H1 (cell line): ENCODE results near the gene GALNT18. TPM values are rescaled to one million over a fixed set of nuclear protein-coding genes. Genes with fewer than 3 reads are reported as not detected.

Experiments used
- CTCF ChIA-PET: fragments of 300-600 bp; sonication (Branson Sonifier 250); formaldehyde crosslinking; loops from one replicate; lab custom pipeline; 2021; ENCODE audit not compliant: partially characterized antibody; lab: Charles Lee
- POLR2A ChIA-PET: fragments of 300-600 bp; sonication (Branson Sonifier 250); formaldehyde crosslinking; loops from one replicate; lab custom pipeline; 2021; ENCODE audit warnings: inconsistent platforms; ENCODE audit not compliant: partially characterized antibody; lab: Charles Lee
- DNase-seq, 2 experiments: peaks; one replicate each; pipeline versions ENCODE4 v3.0.0 to v3.0.0-alpha.2; 2010 to 2022; ENCODE audit warnings: low spot score in 2 of 2, low read depth in 1 of 2, mixed read lengths in 1 of 2
- FAIRE-seq: peaks from 2 replicates; lab custom pipeline; 2011; peaks lifted over from hg19 to GRCh38; lab: Jason Lieb, UNC
- H2AFZ ChIP-seq: 2 replicates; pipeline ENCODE4 v1.8.1; 2012; ENCODE audit warnings: low read length, inconsistent platforms
- H2AK5ac ChIP-seq: 2 replicates; pipeline ENCODE4 v1.6.1; 2013; ENCODE audit warnings: low read depth, low read length
- H2BK120ac ChIP-seq: replicated peaks from 2 replicates; pipeline ENCODE3; 2013; ENCODE audit warnings: low read depth, low read length, inconsistent platforms
- H2BK12ac ChIP-seq: 2 replicates; pipeline ENCODE4 v1.6.1; 2013; ENCODE audit warnings: low read depth, low read length
- H2BK15ac ChIP-seq: 2 replicates; pipeline ENCODE4 v1.6.1; 2013; ENCODE audit warnings: low read length
- H2BK20ac ChIP-seq: 2 replicates; pipeline ENCODE4 v1.6.1; 2013; ENCODE audit warnings: low read length
- H2BK5ac ChIP-seq: 2 replicates; pipeline ENCODE4 v1.6.1; 2013; ENCODE audit warnings: low read depth, low read length
- H3K14ac ChIP-seq: 2 replicates; pipeline ENCODE4 v1.6.1; 2013; ENCODE audit warnings: inconsistent platforms; ENCODE audit not compliant: insufficient read length
- H3K18ac ChIP-seq: 2 replicates; pipeline ENCODE4 v1.6.1; 2013; ENCODE audit warnings: low read length; ENCODE audit errors: extremely low read depth
- H3K23ac ChIP-seq: 2 replicates; pipeline ENCODE4 v1.6.1; 2013; ENCODE audit warnings: inconsistent platforms; ENCODE audit not compliant: insufficient read length
- H3K23me2 ChIP-seq: 2 replicates; pipeline ENCODE4 v1.6.1; 2013; ENCODE audit warnings: low read depth, low read length
- H3K27ac ChIP-seq: 2 replicates; pipeline ENCODE4 v1.6.1; 2011; ENCODE audit warnings: low read depth, low read length, inconsistent platforms
- H3K27me3 ChIP-seq, 4 experiments: replicated peaks in 1 of 4; 1 replicate in 1 of 4; 2 replicates in 3 of 4; pipeline versions ENCODE4 v1.6.1 to v1.8.1; 2011 to 2013; ENCODE audit warnings: low read length in 3 of 4, mild to moderate bottlenecking in 3 of 4, inconsistent platforms in 2 of 4, mixed read lengths in 2 of 4, moderate library complexity in 1 of 4; ENCODE audit not compliant: control insufficient read depth in 3 of 4, insufficient read depth in 3 of 4; ENCODE audit errors: extremely low read depth in 1 of 4
- H3K36me3 ChIP-seq, 4 experiments: 2 replicates each; pipeline versions ENCODE4 v1.6.1 to v1.8.1; 2011 to 2013; ENCODE audit warnings: mild to moderate bottlenecking in 4 of 4, low read length in 3 of 4, moderate library complexity in 2 of 4, control low read depth in 1 of 4, inconsistent platforms in 1 of 4; ENCODE audit not compliant: insufficient read depth in 4 of 4, control insufficient read depth in 2 of 4
- H3K4ac ChIP-seq: replicated peaks from 2 replicates; pipeline ENCODE3; 2013; ENCODE audit warnings: low read length, low read depth, mixed read lengths, inconsistent platforms; ENCODE audit not compliant: insufficient read length
- H3K4me1 ChIP-seq, 4 experiments: replicated peaks in 1 of 4; 1 replicate in 1 of 4; 2 replicates in 3 of 4; pipeline versions ENCODE4 v1.6.1 to v1.8.1; 2011 to 2013; ENCODE audit warnings: low read length in 3 of 4, inconsistent platforms in 2 of 4, mixed read lengths in 1 of 4; ENCODE audit not compliant: insufficient read depth in 4 of 4, control insufficient read depth in 3 of 4
- H3K4me2 ChIP-seq, 2 experiments: 2 replicates each; pipeline versions ENCODE4 v1.6.1 to v1.8.1; 2011 to 2013; ENCODE audit warnings: low read depth in 2 of 2, low read length in 2 of 2, control low read depth in 1 of 2, inconsistent platforms in 1 of 2, mild to moderate bottlenecking in 1 of 2; ENCODE audit not compliant: insufficient read depth in 1 of 2
- H3K4me3 ChIP-seq, 4 experiments: fragments of 200-600, 300-600 bp in 1 of 4; sonication (generic), shearing (Covaris generic), sonication (Bioruptor Twin) in 1 of 4; 2 replicates each; pipeline versions ENCODE4 v1.5.1 to v1.8.1; 2011 to 2016; ENCODE audit warnings: low read length in 4 of 4, low read depth in 3 of 4, control low read depth in 2 of 4, inconsistent platforms in 2 of 4, mild to moderate bottlenecking in 2 of 4, mixed read lengths in 1 of 4, moderate library complexity in 1 of 4; ENCODE audit not compliant: insufficient read depth in 2 of 4; ENCODE audit errors: extremely low read depth in 1 of 4
- H3K56ac ChIP-seq: replicated peaks from 2 replicates; pipeline ENCODE3; 2013; ENCODE audit warnings: low read depth, mild to moderate bottlenecking, mixed read lengths, low read length, inconsistent platforms; ENCODE audit not compliant: insufficient read length
- H3K79me1 ChIP-seq: 2 replicates; pipeline ENCODE4 v1.6.1; 2013; ENCODE audit warnings: low read depth, low read length, control low read depth
- H3K79me2 ChIP-seq, 2 experiments: 2 replicates each; pipeline versions ENCODE4 v1.6.1 to v1.8.1; 2012 to 2013; ENCODE audit warnings: low read length in 2 of 2, mild to moderate bottlenecking in 2 of 2, inconsistent platforms in 1 of 2; ENCODE audit not compliant: insufficient read depth in 2 of 2, control insufficient read depth in 1 of 2
- H3K9ac ChIP-seq, 4 experiments: replicated peaks in 1 of 4; 1 replicate in 1 of 4; 2 replicates in 3 of 4; pipeline versions ENCODE4 v1.6.1 to v1.8.1; 2011 to 2013; ENCODE audit warnings: low read depth in 3 of 4, low read length in 3 of 4, control low read depth in 2 of 4, mild to moderate bottlenecking in 2 of 4, moderate library complexity in 2 of 4, inconsistent platforms in 1 of 4; ENCODE audit errors: extremely low read depth in 1 of 4
- H3K9me3 ChIP-seq, 2 experiments: 2 replicates each; pipeline versions ENCODE4 v1.6.1 to v1.8.1; 2012 to 2013; ENCODE audit warnings: mild to moderate bottlenecking in 2 of 2, moderate library complexity in 2 of 2, control low read depth in 1 of 2, inconsistent platforms in 1 of 2, low read depth in 1 of 2, low read length in 1 of 2, mixed read lengths in 1 of 2; ENCODE audit not compliant: insufficient read depth in 2 of 2
- H4K20me1 ChIP-seq, 2 experiments: replicated peaks in 1 of 2; 2 replicates each; pipeline versions ENCODE3 to v1.8.1; 2011 to 2013; ENCODE audit warnings: inconsistent platforms in 2 of 2, low read length in 2 of 2, mild to moderate bottlenecking in 1 of 2; ENCODE audit not compliant: insufficient read depth in 2 of 2, control insufficient read depth in 1 of 2
- H4K5ac ChIP-seq: 2 replicates; pipeline ENCODE4 v1.6.1; 2013; ENCODE audit warnings: low read length, low read depth, mixed read lengths, inconsistent platforms; ENCODE audit not compliant: insufficient read length
- H4K8ac ChIP-seq: 2 replicates; pipeline ENCODE4 v1.8.0; 2013; ENCODE audit warnings: mild to moderate bottlenecking, moderate library complexity, low read length, inconsistent platforms; ENCODE audit not compliant: insufficient read depth; ENCODE audit errors: extremely low read depth
- H4K91ac ChIP-seq: replicated peaks from 2 replicates; pipeline ENCODE3; 2013; ENCODE audit warnings: low read length, mixed read lengths, inconsistent platforms; ENCODE audit not compliant: insufficient read length
- FOSL1 ChIP-seq: IDR thresholded peaks from 2 replicates; pipeline ENCODE4 v1.6.1; 2011; ENCODE audit warnings: mild to moderate bottlenecking, low read depth, low read length, moderate library complexity; ENCODE audit not compliant: insufficient read depth
- GTF2F1 ChIP-seq: IDR thresholded peaks from 2 replicates; pipeline ENCODE4 v1.6.1; 2012; ENCODE audit warnings: low read depth, low read length, improper control_type of control experiment, borderline replicate concordance
- HDAC6 ChIP-seq: IDR thresholded peaks from one replicate; pipeline ENCODE4 v1.7.1; 2012; ENCODE audit warnings: low read depth, mild to moderate bottlenecking, inconsistent platforms, low read length, moderate library complexity
- POLR2AphosphoS5 ChIP-seq: IDR thresholded peaks from 2 replicates; pipeline ENCODE4 v1.6.1; 2011; ENCODE audit warnings: low read depth, low read length
- SUZ12 ChIP-seq: fragments of 200-600 bp; sonication (generic); IDR thresholded peaks from 2 replicates; pipeline ENCODE4 v1.6.1; 2012; ENCODE audit warnings: mild to moderate bottlenecking, inconsistent platforms, low read length, moderate library complexity, mixed read lengths
- WGBS, 2 experiments: shearing (Covaris generic) in 1 of 2; methylation state at CpG; one replicate each; pipeline versions ENCODE4 v1.1.6 to v1.1.7; 2013 to 2015; ENCODE audit warnings: low lambda C conversion rate in 2 of 2, mixed read lengths in 2 of 2, inconsistent platforms in 1 of 2, low coverage in 1 of 2, missing lambda C conversion rate in 1 of 2; ENCODE audit not compliant: insufficient replicate concordance in 2 of 2, insufficient coverage in 1 of 2, insufficient read length in 1 of 2; ENCODE audit errors: extremely low coverage in 1 of 2, missing lambda C conversion rate in 1 of 2; 5-methylcytosine and 5-hydroxymethylcytosine counted together
- polyA plus RNA-seq, 7 experiments: library from polyadenylated mRNA; depleted of rRNA in 3 of 7; stranded (reverse) in 5 of 7; unstranded in 2 of 7; fragments of >200 nt in 5 of 7; fragments of 200-250 nt in 2 of 7; gene quantifications; 1 replicate in 5 of 7; 2 replicates in 1 of 7; 4 replicates in 1 of 7; pipeline versions ENCODE4 v1.2.1 to v1.2.3, GENCODE V29; 2011 to 2013; ENCODE audit warnings: missing spikeins in 2 of 7, mixed read lengths in 2 of 7
- total RNA-seq: library from RNA; stranded (reverse); fragmentation: NEBNext Ultra II Directional; extraction: Animal tissue kit (Norgen Biotek cat#: 25700); gene quantifications from 2 replicates; pipeline ENCODE4 v1.2.1, GENCODE V29; 2021
- TF ChIP-seq, protein P1 (sequence below): IDR thresholded peaks from 2 replicates; pipeline ENCODE4 v1.6.1; 2012; ENCODE audit warnings: inconsistent platforms

The GALNT18 gene
- total and polyA plus RNA-seq, 2 of the 8 experiments (the other 6 are each of a cell fraction or from before 2014, with no cell fraction given), result 6.0 to 9.4 TPM

DNA sequence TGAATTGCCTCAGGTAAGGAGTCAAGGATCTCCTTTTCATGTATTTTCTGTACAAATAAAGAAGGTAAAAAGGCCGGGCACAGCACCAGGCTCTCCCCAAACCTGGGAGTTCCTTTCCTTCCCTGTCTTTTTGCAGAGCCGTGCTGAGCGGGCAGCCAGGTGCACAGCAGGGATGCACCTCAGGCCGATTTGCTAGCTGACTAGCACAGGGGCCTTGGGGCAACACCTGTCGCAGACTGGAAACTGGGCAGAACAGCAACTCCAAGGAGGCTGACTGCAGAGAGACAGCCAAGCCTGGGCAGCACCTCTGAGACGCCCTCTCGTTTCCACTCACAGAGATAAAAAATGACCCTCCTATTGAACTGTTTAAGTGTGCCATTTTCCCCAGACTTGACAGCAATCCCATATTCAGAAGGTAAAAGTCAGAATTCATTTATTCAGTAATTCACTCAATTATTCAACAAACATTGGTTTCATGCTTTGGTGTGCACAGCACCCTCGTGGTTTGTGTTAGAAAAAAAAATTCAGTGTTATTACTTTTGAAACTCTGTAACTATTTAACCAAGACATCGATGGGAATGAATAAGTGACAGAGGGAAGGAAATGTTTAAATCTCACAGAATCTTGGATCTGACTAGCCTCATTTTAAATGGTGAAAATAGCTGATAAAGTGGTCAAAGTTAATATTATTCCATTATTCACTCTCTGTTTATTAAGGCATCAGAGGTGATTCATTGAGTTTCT lies 120.9 kb downstream of the GALNT18 start:
- ChIA-PET CTCF (interaction anchor here (1.2 kb wide), 1 partner anchor 34 kb away, joined by 3 read pairs; no protein-coding TSS in a partner anchor), POLR2A (no interaction called here)
- no peak overlapping the region for H3K4me2 ChIP-seq
- H3K9me3 ChIP-seq, result no peaks in the 10 kb centered on the region
- H3K79me2 ChIP-seq, result no peaks in the 10 kb centered on the region
- H3K36me3 ChIP-seq, result no peaks in the 10 kb centered on the region
- FAIRE-seq (no peak), DNase-seq (peak in 1 of 2 experiments; percentile 21)
- TF ChIP-seq, protein P1, sequence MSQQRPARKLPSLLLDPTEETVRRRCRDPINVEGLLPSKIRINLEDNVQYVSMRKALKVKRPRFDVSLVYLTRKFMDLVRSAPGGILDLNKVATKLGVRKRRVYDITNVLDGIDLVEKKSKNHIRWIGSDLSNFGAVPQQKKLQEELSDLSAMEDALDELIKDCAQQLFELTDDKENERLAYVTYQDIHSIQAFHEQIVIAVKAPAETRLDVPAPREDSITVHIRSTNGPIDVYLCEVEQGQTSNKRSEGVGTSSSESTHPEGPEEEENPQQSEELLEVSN, result no peak
- TF ChIP-seq SUZ12 (no peak), HDAC6 (no peak), POLR2AphosphoS5 (no peak), FOSL1 (peak; percentile 71; the same call in 1 of the 2 replicates), GTF2F1 (no peak)
- H4K8ac ChIP-seq, result no peak overlapping the region
- no peaks in the 10 kb centered on the region for H3K23me2 ChIP-seq
- no peak overlapping the region for H3K18ac ChIP-seq
- H3K56ac ChIP-seq, result no peak overlapping the region
- WGBS, 2 experiments, result 69% methylated on average over 9 of the region's 9 CpGs; no CpG with 5 or more reads in 1 of the 2 experiments
- H3K4ac ChIP-seq, result no peak overlapping the region
- no peak overlapping the region for H2BK20ac ChIP-seq
- no peak overlapping the region for H2AFZ ChIP-seq
- no peak overlapping the region; a peak in 1 of 8 replicates for H3K4me3 ChIP-seq
- peaks cover 4 to 14% (median 10%) of the 10 kb centered on the region in 4 experiments; a peak in 6 of 7 replicates for H3K4me1 ChIP-seq
- no peak overlapping the region for H3K23ac ChIP-seq
- H2BK120ac ChIP-seq, result no peak overlapping the region
- no peak overlapping the region for H4K5ac ChIP-seq
- no peak overlapping the region for H3K27ac ChIP-seq
- no peak overlapping the region for H2BK5ac ChIP-seq
- H3K9ac ChIP-seq, result no peak overlapping the region
- no peak overlapping the region for H2BK12ac ChIP-seq
- H4K20me1 ChIP-seq, result no peaks in the 10 kb centered on the region
- H3K79me1 ChIP-seq, result no peaks in the 10 kb centered on the region
- no peak overlapping the region for H2BK15ac ChIP-seq
- no peak overlapping the region for H2AK5ac ChIP-seq
- H4K91ac ChIP-seq, result no peak overlapping the region
- no peak overlapping the region for H3K14ac ChIP-seq
- no peaks in the 10 kb centered on the region for H3K27me3 ChIP-seq
